GM13977 (cell line): ENCODE data around the gene A4GALT.

Experiments used
- DNase-seq: peaks from one replicate; pipeline ENCODE4 v3.0.0; 2012; ENCODE audit warnings: low spot score
- CTCF ChIP-seq: IDR thresholded peaks from 2 replicates; pipeline ENCODE4 v1.5.1; 2012; ENCODE audit warnings: mild to moderate bottlenecking, control low read depth; ENCODE audit not compliant: insufficient read depth; ENCODE audit errors: extremely low read depth, missing control alignments
- in situ Hi-C: fragments of 300-500 bp; cut with MboI; formaldehyde crosslinking; loops from one replicate; pipeline ENCODE4 v1.12.0; 2022; ENCODE audit warnings: low sequenced_read_pairs, low pct_unique_long_range_greater_than_20kb, mixed read lengths, inconsistent platforms; ENCODE audit not compliant: unreplicated experiment

A4GALT gene

GRCh38 chr22:42719656-42720262 is 911 bp downstream of the A4GALT start:
- TF ChIP-seq CTCF = no peak
- in situ Hi-C loops = no loop called here
- DNase-seq = no peak

GRCh38 chr22:42719133-42719532 is 1.5 kb downstream of the A4GALT start:
- in situ Hi-C loops = no loop called here
- TF ChIP-seq CTCF = no peak
- DNase-seq = no peak

GRCh38 chr22:42717197-42717928 is 3.3 kb downstream of the A4GALT start:
- no peak for DNase-seq
- TF ChIP-seq CTCF = no peak
- in situ Hi-C loops = no loop called here

GRCh38 chr22:42716649-42717127 is 4.0 kb downstream of the A4GALT start:
- TF ChIP-seq CTCF = no peak
- DNase-seq = no peak
- in situ Hi-C loops = no loop called here

DNA sequence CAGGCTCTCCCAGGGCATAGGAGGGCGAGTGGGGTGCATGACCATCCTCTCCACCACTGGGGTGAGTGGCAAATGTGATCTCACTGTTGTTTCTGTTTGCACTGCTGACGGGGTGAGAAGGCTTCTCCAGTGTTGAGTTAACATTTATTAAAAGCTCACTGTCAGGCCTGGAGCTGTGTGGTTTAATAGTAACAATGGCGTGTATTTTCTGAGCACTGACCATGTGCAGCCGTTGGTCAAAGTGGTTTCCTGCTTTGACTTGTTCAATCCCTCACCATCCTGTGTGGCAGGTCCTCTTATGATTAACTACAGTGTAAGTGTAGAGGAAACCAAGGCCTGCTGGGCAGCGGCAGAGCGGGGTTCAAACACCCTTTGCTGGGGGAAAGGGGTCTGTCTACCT is 4.4 kb downstream of the A4GALT start:
- in situ Hi-C loops = no loop called here
- TF ChIP-seq CTCF = no peak
- no peak for DNase-seq

DNA sequence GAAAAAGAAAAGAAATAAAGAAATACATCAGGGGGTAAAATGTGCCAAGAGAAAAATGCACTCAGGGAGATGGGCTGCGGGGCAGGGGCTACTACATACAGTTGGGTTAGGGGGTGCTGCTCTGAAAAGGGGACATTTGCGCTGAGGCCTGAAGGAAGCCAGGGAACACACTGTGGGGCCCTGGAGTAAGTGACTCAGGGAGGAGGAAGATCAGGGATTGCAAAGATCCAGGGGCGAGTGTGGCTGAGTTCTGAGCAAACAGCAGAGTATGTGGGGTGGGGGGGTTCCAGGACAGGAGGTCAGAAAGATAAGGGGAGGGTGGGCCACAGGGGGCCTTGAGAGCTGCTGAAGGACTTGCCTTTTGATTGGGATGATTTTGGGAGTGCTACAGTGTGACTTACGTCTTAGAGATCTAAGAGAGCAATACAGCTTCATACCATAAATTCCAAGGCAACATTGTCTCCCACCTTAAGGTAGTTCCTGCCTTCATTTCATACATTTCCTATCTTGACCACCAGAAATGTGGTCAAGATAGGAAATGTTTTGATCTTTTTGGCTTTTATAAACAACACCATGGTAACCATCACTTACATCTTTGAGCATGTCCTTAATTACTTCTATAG is 5.8 kb downstream of the A4GALT start:
- in situ Hi-C loops = no loop called here
- no peak for DNase-seq
- no peak for TF ChIP-seq CTCF
